NCI-H748 (cell line): ENCODE measurements around the gene ARL16.

Experiments used
- DNase-seq: peaks from one replicate; lab custom pipeline; 2025; ENCODE audit not compliant: unreplicated experiment; lab: John Stamatoyannopoulos, UW

The ARL16 gene

DNA sequence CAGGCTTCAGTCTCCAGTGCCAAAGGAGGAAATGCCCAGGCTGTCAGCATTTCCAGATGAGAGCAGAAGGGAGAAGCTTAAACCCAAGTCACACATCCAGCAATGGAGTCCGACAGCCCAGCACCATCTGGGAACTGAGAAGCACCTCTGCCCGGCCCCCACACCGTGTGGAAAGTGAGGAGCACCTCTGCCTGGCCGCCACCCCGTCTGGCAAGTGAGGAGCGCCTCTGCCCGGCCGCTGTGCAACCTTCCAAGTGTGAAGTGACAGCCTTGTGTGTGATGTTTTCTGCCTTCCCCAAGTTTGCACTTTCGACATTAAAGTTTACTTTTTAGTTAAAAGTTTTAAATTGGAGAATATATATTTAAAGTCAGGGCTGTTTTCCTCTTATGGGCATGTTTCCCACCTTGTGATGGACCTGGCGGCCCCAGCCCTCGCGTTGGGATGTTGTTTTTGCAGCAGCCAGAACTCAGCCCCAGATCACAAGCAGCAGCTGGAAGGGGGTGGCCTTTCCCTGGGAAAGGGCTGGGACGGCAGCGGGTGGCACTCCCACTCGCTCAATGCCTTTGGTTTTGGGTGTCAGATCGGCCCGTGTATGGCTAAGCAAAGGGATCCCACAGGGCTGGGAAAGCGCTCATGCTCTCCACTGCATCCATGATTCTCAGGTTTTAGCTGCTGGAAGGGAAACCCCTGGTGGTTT, 9.9 kb downstream of the ARL16 start:
- no peak for DNase-seq

DNA sequence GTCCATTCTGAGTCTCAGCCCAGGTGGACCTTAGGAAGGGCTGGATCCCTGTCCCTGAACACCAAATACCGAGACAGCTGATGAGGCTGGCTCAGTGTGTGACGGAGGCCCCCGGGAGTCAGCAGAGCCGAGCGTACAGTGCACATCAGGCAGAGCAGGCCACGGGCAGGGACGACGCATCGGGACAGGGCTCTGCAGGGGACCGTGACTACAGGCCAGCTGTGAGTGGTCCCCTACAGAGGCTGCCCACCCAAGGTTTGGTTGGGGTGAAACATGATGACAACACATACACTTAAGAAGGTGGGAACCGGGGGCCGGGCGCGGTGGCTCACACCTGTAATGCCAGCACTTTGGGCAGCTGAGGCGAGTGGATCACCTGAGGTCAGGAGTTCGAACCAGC, 10.6 kb downstream of the ARL16 start:
- no peak for DNase-seq

DNA sequence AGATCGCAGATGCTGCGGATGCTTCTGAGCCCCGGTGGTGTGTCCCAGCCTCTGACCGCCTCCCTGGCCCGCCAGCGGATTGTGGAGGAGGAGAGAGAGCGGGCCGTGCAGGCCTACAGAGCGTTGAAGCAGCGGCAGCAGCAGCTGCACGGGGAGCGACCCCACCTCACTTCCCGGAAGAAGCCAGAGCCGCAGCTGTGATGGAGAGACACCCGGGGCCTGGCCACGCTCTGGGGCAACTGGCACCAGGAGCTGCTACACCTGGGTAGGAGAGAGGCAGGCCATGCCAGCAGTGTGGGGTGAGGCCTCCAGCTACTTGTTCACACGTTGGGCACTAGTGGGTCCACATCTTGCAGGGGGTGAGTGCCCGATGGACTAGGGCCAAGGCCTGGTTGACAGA, 11.1 kb downstream of the ARL16 start:
- DNase-seq: no peak

DNA sequence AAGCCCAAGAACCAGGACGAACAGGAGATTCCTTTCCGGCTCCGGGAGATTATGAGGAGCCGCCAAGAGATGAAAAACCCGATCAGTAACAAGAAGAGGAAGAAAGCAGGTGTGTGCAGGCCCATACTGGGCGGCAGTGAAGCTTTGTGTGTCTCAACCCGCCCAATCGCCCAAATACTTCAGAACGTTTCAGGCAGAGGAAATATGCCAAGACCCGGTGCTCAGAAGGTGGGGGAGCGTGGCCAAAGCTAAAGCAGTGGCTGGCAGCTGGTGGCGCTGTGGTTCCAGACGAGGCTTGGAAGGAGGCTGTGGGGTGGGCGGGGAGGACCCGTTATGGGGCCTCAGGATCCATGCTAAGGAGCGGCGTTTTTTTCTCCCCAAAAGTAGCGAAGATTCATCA, 15.8 kb downstream of the ARL16 start:
- no peak for DNase-seq

DNA sequence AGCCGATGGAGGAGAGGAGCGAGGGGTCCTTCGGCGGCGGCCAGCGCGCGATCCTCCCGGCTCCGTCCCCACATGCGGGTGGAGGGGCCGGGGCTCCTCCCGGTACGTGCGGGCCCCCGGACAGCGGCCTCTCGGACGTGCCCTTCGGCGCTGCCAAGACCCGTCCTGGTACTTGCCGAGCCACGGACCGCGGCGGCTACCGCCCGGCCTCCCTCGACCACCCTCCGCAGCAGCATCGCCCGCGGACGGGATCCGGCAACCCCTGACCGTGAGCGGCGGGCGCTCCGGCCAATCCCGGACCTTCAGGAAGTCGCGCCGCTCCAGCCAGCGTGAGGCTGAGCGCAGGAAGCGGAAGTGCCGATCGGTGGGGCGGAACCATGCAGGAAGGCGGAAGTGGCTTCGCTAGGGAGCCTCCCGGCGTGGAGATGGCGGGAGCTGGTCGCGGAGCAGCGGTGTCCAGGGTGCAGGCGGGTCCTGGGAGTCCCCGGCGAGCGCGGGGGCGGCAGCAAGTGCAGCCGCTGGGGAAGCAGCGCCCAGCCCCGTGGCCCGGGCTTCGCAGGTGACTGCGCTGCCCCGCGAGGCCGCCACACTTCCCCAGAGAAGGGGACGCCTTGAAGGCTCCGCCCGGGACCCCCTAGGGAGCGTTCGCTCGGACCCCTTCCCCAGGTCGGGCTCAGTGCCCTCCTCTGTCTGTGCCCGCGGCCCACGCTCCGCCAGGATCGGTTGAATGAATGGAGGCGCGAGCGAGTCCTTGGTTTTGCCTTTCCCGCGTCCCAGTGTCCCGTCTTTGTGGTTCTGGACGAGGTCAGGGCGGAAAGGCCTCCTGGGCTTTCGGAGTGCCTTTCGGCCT, 17.0 kb downstream of the ARL16 start, which contains the start of the genes CCDC137 and OXLD1:
Gene CCDC137 (plus strand): TSS at position 396 of the 850 bp plus-strand sequence. CDS start 30 bp downstream, at position 426.
Gene OXLD1 (minus strand): TSS at position 264 of the 850 bp plus-strand sequence. CDS start 28 bp downstream, at position 236.
- peak; percentile 98 for DNase-seq

DNA sequence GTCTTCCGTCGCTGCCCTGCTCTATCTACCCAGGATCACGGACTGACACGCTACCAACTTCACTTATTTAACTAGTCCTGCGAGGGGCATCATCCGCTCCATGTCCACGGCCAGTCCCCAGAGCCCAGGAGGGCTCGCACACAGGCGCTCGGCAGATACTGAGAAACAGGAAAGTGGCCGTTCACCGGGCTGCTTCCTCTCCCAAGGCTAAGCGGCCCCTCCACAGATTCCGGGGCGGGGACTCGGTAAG, 17.6 kb downstream of the ARL16 start:
- peak; percentile 72 for DNase-seq

DNA sequence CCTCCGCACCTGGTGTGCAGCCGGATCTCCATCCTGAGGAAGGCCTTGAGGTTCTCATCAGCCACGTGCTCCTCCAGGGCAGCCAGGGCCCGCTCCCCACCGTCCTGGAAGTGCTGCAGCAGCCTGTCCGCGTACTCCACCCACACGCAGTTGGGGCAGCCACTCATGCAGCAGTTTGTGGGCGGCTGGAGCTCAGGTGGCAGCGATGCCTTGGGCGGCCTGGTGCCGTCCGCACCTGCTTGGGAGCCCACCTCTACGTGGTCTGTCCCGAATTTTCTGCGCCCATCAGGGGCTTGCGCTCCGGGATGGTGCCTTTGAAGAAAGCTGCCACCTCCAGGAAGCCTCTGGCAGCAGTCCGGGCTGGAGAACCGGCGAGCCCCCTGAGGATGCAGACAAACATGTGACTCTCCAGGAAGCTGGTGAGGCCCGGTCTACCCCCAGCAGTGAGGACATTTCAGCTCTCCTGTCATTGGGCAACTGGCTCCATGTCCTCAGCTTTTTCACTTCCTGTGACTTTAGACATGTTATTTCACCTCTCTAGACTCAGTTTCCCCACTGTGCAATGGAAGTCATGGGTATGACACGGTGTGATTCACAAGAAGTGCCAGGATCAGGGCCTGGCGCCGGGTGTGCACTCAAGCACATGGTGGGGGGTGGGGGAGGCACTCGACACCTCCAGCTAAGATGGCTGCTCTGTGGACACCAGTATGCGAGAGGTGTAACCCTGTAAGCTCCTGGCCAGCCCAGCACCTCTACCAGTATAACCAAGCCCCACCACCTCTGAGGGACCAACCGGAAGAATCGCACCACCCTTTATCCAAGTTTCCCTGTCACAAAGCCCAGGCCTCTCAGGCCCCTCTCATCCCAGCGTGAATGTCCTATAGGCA, 18.1 kb downstream of the ARL16 start:
- DNase-seq: peak; percentile 49

DNA sequence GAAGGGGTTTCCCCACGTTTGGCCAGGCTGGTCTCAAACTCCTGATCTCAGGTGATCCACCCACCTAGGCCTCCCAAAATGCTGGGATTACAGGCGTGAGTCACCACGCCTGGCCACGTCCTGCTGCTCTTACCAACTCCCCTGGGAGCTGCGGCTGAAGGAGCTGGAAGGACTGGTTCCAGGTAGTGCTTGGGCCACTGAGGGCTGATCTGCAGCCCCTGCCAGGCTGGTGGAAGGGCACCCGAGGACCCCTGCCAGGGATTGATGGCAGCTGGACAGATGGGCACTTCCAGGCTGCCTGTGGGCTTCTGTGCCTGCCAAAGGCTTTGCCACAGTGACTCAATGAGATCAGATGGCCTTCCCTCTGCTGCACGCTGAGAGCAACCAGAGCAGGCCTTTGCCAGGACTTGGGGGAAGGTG, 19.5 kb downstream of the ARL16 start:
- DNase-seq: no peak

DNA sequence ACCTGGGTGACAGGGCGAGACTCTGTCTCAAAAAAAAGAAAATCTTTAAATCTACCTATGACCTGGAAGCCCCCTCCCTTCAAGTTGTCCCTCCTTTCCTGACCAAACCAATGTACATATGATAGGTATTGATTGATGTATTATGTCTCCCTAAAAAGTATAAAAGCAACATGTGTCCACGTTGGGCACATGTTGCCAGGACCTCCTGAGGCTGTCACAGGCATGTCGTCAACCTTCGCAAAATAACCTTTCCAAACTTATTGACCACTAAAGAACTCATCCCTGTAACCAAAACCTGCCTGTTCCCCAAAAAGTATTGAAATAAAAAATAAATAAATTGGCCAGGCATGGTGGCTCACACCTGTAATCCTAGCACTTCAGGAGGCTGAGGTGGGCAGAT, 21.6 kb downstream of the ARL16 start:
- DNase-seq: no peak

DNA sequence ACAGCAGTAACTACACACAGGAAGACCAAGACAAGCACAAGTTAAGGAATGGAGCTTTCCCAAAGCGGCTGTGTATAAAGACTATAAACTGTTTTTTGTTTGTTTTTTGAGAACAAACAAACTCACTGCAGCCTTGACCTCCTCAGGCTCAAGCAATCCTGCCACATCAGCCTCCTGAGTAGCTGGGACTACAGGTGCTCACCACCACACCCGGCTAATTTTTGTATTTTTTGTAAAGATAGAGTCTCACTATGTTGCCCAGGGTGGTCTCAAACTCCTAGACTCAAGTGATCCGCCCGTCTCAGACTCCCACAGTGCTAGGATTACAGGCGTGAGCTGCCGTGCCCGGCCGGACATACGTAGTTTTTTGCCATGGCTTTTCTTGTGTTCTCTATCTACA, 23.2 kb downstream of the ARL16 start:
- DNase-seq: no peak

DNA sequence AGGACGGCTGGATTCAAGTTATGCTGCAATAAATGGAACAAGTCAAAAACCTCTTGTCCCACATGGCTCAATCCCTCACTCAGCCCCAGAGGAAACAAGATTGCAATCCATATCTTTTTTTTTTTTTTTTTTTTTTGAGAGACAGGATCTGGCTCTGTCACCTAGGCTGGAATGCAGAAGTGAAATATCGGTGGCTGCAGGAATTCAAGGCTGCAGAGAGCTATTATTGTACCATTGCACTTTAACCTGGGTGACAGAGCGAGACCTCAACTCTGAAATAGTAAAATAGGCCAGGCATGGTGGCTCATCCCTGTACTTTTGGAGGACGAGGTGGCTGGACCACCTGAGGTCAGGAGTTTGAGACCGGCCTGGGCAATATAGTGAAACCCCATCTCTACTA, 24.6 kb downstream of the ARL16 start:
- DNase-seq: no peak

DNA sequence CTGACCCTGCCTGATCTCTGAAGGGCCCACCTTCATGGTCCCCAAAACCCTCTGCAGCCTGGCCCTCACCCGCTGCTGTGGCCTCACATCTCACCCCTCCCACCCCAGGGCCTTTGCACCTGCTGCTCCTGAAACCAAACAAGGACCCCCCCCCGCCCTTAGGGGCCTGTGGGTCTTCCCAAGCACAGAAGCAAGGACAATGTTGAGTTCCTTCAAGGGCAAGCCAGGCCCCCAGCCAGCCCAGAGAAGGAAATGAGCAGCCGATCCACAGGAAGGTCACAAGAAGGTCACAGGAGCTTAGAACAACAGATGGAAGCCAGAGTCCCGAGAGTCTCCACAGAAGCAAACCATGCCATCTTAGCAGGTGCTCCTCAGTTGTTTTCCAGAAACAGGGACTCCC, 26.8 kb downstream of the ARL16 start:
- no peak for DNase-seq

DNA sequence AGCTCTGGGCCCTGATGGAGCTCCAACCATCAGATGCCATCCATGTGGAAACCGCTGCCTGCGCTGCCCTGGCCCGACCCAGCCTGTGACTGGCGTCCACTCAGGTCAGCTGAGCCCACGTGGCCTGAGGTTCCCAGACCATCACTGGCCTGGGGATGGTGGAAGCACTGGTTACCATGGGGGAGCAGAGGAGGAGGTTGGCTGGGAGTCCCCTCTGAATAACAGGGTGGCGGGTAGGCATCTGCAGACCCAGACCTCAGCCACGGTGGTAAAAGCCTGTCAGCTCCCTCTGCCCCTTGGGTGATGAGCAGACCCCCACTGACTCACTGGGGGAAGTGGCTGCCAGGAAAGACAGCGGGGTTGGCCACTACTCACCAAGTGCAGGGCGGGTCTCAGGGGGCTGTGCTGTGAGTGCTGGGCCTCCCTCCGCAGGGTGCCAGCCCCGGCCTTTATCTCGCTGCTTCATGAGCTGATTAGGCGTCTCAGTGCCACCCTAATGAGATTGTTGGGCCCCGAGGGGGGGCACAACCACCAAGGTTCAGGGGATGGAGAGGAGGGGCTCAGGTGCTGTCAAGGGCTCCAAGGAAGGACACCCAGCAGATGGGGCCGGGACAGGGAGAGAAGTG, 27.4 kb downstream of the ARL16 start, which contains the start of gene PDE6G:
Gene PDE6G (minus strand): TSS at position 425 of the 626 bp plus-strand sequence. CDS start 3,237 bp downstream, outside the sequence.
- DNase-seq: no peak

DNA sequence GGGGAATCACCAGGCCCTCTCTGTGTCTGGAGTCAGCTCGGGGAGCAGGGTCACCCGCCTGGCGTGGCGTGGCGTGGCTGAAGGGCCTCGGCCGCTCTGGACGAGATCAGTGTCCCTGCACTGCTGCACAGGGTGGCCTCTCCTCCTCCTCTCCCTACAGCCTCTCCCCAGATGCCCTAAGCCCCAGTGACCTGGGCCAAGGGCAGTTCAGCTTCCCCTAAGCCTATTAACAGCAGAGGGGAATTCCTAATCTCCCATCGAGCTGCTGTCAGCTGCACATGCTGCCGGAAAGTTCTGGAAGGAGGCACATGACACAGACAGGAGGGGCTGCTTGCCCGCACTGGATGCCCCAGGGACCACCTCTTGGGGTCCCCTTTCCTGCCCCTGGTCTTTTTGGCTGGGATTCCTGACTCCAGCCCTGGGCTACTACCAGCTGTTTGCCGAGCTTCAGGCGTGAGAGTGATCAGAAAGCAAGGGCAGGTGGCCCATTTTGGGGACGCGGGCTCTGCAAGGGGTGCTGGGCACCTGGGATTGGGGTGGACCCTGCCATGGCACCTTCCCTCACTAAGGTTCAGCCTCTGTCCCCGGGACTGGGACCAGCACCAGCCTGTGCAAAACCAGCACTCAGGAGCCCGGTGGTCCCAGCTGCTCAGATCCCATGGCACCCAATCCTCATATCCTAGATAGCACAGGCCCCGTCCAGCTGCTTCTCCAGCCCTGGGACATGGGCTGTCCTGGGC, 28.0 kb downstream of the ARL16 start:
- no peak for DNase-seq

DNA sequence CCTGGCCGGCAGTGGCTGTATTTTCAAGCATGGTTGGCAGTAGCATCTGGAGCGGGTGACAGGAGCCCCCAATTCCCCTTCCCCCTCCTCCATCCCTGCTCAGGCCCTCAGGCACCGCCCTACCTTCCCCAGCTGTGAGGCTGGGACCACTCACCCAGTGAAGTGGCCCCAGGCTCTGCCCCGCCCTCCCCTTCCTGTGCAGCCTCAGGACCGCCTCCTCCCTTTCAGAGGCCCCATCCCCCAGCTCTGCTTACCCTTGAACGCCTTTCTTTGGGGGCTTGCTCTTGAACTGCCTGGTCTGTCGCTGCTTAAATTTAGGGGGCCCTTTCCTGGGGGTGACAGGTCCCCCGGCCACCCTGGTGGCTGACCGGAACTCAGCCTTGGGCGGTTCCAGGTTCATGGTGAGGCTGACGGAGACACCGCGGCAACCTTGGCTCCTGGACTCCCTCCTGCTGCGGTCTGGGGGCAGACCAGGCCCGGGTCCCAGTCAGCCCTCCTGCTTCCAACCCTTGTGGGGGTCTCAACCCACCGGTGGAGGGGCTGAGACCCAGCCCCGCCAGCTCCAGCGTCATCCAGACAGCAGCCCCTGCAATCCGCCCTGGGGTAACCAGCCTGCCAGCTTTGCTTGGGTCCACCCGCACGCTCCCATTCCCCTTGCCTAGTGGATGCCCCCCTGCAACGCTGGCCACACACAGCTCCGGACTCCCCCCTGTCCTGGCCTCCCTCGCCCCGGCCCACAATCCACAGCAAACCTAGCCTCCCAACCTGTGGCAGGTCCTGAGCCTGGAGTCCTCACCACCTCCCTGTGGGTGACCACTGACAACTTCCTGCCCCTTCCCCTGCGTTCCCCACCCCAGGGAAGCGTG, 30.5 kb downstream of the ARL16 start:
- no peak for DNase-seq

DNA sequence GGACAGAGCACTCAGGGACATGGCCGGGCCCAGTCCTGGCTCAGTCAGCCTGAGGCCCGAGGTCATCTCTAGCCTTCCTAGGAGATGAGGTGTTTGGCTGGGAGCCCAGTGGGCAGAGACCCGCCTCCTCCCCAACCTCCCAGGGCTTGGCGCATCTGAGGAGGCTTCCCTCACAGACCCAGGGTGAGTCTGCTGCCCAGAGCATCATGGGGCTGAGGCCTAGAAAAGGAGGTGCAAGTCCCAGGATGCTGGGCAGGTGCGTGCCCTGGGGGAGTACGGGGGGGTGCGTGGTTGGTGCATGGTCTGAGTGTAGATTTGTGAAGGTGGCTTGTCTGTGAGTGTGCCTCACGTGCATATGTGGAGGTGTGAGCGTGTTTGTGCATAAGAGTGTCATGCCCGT, 31.9 kb downstream of the ARL16 start:
- DNase-seq: no peak

DNA sequence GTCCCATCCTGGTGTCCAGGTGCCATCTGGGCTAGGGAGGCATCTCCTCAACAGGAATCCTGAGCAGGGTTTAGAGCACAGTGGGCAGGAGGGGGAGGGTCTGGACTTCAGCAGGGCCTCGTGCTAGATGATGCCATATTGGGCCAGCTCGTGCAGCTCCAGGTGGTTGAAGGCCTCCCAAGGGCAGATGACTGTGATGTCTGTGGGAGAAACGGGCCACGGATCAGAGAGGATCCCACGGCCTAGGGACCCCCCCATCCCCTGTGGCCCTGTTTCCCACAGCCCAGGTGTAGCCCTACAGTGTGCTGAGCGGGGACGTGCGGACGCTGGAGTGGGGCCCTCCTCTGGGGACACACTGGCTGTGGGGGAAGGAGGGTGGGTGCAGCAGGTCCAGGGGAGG, 32.6 kb downstream of the ARL16 start:
- no peak for DNase-seq

DNA sequence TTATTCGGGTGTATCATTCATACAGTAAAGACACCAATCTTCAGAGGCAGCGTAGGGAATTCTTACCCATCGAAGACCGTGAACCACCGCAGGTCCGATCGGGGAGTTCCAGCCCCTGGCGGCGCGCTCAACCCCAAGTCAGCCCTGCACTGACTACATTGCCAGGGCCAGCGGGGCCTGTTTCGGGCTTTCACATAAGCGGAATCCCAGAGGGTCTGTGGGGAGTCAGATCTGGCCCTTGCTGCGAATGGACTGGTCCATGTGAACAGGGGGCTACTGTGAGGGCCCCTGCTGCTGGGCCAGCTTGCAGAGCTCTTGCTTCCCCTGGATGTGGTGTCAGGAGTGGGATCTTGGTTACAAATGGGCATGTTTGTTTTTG, 34.9 kb downstream of the ARL16 start:
- DNase-seq: no peak

DNA sequence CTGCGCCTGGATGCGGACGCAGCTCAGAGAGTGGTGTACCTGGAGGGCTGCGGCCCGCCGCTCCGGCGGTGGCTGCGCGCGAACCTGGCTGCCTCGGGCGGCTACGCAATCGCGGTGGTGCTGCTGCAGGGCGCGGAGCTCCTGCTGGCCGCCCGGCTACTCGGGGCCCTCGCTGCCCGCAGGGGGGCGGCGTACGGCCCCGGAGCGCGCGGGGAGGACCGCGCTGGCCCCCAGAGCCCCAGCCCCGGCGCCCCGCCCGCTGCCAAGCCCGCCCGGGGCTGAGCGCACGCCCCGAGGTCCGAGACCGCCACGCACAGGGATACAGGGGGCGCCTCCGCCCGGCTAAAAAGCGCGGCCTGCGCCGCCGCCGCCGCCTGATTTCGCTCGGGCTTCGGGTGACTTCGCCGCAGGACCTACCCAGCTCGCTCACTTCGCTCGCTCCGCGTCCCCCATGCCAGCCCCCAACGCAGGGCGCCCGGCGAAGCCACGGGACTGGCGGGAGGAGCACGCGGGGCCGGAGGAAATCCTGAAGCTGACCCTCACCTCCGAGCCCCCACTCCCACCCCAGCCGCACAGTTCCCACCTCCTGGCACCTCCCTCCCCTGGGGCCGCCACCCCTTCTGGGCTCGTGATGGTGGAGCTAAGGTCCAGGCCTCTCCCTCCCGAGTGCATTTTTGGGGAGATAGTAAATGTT, 35.4 kb downstream of the ARL16 start:
- no peak for DNase-seq
